GM21447 (cell line): Measurements from ENCODE around the gene MMP15.

Experiments used
- ATAC-seq: cut with Tn5 transposase; IDR thresholded peaks from one replicate; pipeline ENCODE4 v1.9.1; 2021; ENCODE audit not compliant: unreplicated experiment

MMP15 gene

GRCh38 chr16:58018803-58019202 lies 6.8 kb upstream of the MMP15 start:
- no peak for ATAC-seq

DNA sequence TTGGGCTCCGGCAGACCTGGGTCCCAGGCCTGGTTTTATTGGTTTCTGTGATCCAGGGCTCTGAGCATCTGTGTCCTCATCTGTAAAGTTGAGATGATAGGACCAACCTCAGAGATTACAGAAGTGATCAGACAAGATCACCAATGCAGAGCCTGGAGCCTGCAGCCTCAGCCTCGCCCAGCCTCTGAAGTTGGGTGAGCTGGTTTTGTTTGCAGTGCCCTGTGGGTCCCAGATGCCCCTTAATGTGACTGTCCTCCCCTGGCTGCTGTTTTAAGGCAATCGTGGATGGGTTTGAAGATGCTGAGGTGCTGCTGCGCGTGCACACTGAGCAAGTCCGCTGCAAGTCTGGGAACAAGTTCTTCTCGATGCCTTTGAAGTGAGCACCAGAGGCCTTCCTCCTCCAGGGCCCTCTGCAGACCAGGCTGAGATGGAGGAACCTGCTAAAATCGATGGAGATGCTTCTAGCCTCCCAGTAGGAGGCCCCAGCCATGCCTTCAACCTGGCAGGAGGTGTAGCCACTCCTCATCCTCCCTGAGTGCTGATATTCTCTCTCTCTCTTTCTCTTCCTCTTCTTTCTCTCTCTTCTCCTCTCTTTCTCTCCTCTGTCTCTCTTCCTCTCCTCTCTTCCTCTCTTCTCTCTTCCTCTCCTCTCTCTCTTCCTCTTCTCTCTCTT lies 5.6 kb upstream of the MMP15 start:
- ATAC-seq = no peak

- ATAC-seq = peak; percentile 46
Measured at GRCh38 chr16:58020628-58021521, 4.7 kb upstream of the MMP15 start.

GRCh38 chr16:58021661-58022551 lies 3.6 kb upstream of the MMP15 start:
- ATAC-seq = no peak

- ATAC-seq = no peak
Measured at GRCh38 chr16:58022601-58023371, 2.8 kb upstream of the MMP15 start.

DNA sequence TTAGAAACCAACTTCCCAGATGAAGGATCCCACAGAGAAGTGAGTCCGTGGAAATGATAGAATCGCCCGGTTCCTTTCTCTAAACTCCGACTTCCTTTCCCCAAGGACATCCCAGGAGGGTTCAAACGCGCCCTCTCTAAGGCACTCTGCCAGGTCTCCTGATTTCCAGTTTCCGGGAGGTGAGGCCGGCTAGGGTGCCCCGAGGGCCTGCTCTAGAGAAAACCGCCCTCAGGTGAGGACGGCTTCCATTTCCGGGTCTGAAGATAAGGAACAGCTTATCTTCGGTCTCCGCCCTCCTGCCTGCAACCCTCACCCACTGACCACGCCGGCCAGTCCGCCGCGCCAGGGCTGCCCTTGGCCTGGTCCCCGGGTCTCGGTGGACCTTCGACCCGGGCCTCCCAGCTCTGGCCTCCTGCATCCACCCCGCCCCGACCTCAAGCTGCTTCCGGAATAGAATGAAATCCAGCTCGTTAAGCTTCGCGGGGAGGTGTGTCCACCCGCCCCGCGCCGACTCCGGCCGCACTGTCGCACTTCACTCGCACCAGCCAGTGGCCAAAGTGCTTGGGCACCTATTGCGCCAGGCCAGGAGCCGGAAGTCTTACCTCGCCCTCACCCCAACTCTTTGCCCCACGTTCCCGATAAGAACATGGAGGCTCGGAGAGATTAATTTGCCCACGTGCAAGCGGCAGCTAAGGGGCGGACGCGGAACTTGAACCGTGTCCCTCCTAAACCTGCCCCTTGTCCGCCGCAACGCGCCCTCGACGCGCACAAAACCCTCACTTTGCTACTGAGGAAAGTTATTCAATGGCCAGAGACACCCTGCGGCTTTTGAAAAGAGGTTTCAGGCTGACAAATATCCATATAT lies 836 bp upstream of the MMP15 start:
- ATAC-seq = no peak

- ATAC-seq = no peak
Measured at GRCh38 chr16:58026139-58026704, 668 bp downstream of the MMP15 start.

DNA sequence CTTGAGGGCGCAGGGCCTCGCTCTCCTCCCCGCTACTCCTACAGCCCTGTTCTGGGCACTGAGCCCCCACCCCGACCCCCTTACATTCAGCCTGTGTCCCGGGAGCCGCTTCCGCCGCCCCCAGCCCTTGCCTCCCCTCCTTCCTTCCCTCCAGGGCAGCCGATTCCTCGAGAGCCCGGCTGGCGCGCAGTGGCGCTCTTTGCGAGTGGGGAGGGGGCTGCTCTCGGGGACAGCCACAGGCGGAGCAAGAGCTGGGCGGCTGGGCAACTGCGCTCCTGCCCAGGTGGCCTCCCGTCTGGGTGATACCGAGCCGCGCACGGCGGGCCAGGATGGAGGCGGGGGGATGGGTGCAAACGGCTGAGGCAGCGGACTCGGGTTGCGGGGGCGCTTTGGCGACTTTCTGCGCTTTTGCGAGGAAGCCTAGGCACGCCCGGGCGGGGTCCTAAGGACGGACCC lies 1.2 kb downstream of the MMP15 start:
- ATAC-seq = no peak

DNA sequence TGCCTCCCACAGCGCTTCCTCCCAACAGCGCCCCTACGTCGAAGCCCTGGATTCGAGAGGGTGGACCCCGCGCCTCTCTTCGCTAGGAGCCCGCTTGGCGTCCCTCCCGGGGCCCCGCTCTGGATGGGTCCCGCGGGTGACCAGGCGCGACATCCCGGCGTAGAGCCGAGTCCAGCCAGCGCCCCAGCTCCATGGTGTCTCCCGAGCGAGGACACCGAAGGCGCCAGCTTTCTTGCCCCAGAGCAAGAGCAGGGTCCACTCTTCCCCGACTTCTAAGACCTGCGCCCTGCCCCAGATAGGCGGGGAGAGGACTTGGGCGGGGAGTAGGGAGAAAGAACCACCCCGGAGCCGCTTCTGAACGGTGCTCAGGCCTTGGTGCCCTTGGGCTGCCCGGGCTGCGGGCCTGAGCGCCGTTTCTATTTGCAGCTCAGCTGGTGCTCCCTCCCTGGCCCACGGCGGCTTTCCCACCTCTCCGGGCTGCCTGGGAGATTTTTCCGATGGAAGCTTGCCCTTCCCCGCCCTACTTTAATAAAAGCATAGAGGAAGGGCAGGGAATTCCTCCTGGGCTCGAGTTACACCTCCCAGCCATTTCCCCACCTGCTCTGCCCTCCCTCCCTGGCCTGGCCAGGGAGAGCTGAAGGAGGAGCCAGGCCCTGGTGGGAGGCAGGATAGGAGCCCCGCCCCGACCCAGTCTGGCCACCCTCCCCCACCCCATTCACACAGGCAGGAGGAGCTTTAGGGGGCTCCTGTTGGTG lies 1.8 kb downstream of the MMP15 start:
- ATAC-seq = no peak

DNA sequence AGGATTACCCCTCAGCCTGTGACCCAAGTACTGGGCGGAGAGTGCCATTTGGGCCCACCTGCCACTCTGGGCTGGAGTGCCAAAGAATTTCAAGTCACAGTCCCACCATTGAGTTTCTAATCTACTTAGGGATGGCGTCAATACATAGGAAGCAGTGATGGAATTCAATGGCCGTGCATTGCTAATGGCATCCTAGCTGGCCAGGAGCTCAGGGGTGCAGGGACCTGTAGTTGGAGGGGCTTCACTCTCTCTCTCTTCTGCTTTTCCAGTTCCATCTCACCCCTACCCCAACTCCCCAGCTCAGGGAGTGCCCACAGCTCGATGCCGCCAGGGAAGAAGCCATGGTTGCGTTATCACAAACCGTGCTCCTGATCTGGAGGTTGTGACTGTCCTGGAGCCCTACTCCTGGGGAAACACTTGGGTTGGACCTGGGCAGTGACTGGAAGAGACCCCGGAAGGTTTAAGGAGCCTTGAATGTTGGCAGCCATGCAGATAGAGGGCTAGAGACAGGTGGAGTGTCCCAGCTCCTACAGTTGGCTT lies 2.4 kb downstream of the MMP15 start:
- ATAC-seq = no peak

DNA sequence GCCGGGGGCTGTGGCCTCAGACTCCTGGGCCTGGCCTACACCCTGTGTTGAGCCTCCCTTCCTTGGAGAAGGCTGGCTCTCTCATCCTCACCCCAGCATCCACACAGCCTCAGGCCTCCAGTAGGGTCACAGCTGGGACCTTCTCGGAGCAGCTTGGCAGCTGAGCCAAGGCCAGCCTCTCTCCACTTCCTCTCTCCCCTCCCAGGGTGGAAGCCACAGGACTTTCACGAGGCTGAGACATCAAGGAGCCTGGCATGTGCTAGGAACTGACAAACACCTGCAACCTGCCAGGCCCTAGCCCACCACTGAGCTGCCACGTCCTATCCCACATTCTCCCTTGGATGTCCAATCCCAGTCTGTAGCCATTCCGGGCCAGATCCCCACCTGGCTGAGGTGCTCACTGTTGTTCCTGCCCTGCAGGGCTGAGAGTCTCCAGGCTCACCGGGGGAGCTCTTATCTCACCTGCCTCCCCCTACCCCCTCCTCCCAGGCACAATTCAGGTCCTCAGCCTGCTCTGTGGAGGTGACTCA lies 3.1 kb downstream of the MMP15 start:
- ATAC-seq = no peak

- ATAC-seq = no peak
Measured at GRCh38 chr16:58029410-58029809, 3.9 kb downstream of the MMP15 start.

DNA sequence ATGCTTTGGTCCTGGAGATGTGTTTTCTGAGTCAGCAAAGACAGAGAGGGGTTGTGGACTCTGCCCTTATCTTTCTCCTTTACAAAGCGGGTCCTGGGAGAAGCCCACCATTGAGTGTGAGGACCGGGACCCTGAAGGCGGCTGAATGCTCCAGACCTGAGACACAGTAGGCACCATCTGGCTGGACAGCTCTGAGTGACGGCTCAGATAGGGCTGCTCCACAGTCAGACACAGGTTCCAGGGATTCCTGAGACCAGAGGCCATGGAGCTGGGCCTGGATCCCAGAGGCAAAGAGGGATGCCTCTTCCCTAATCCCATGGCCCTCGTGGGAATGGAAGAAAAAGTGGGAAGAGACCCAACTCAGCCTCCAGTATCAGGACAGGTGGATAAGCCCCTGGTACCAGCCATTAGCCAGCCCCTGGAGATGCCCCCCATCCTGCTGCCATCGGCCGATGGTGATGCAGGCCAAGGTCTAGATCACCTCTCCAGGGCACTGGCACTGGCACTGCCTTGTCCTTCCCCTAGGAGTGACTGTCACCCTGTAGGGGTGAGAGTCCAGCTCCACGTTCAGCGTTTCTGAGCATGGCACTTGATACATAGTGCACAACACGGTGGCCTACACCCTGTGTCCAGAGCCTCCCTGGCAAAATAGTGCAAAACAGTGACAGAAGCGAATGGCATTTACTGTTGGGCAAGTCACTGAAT lies 4.7 kb downstream of the MMP15 start:
- ATAC-seq = no peak

DNA sequence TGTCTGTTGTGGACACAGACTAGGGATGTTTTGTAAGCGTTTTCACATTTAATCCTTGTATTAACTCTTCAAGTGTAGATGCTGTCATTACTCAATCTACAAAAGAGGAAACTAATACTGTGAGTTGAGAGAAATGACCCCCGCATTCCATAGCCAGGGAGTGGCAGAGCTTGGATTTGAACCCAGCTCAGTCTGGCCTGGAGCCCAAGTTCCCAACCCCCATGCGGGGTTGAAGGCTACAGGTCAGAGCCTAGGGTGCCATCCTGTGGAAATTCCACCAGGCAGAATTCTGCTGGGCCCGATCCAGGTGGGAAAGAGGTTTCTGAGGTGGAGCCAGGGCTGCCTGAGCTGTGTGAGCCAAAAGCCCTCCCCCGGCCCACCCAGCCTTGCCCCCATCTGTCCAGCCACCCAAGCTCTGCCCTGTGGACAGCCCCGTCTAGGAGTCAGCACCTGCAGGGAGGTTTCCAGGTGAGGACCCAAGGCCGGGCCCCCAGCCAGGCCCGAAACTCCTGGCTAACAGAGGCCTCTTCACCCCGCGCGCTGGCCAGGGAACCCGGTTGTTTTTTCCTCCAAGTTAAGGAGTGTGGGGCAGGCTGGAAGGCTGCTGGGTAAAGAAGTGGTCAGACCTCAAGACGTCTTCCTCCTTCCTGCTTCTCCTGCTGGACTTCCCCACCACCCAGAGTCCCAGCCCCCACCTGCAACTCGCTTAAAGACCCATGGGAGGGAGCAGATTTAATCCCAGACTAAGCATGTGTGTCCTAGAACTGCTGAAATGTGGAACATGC lies 5.7 kb downstream of the MMP15 start:
- no peak for ATAC-seq

- no peak for ATAC-seq
Measured at GRCh38 chr16:58032710-58033293, 7.2 kb downstream of the MMP15 start.

DNA sequence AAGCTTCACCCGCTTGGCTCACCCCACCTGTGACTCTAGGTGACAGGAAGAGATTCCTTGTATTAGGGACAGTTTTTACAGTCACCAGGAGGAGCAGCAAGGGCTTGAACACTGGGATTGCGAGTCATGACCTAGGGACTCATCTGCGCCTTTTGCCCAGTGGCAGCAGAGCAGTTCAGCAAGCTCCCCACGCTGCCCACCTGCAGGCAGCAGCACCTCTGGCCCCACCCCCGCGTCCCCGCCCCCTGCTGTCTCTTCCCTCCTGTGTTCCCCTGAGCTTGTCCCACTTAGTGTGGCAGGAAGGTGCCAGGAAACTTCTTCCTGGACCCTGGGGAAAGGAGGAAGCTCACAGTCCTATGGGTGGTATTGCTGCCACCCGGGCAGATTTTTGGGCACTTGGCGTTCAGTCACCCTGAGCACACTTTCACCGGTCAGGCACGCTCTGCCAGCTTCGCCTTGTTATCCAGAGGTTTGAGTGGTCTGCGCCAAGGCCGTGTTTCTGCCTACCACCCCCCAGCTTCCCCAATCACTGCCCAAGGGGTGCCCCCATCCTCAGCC lies 8.7 kb downstream of the MMP15 start:
- ATAC-seq = no peak
